A549 (cell line): Measurements from ENCODE around the gene YES1. TPM values are rescaled to one million over a fixed set of nuclear protein-coding genes. Genes with fewer than 3 reads are reported as not detected.

ENCODE experiments used
- ATAC-seq, 2 experiments: fragments of 200-7000 bp in 1 of 2; fragments of >200 bp in 1 of 2; cut with Nextera tagmentation in 1 of 2; cut with Tn5 transposase in 1 of 2; 3 replicates each; pipeline versions ENCODE4 v1.8.0 to v1.9.1; 2018 to 2020; ENCODE audit warnings: mild to moderate bottlenecking in 1 of 2, moderate library complexity in 1 of 2
- CTCF ChIA-PET: fragments of 300-600 bp; sonication (Branson Sonifier 250); formaldehyde crosslinking; extraction: SDS; loops from one replicate; lab custom pipeline; 2021; ENCODE audit warnings: antibody characterized with exemption, inconsistent platforms; lab: Yijun Ruan, JAX
- POLR2A ChIA-PET: fragments of 350-600 bp; formaldehyde crosslinking; extraction: SDS; loops from one replicate; lab custom pipeline; 2021; ENCODE audit warnings: antibody characterized with exemption, inconsistent platforms; lab: Yijun Ruan, JAX
- DNase-seq, 2 experiments: peaks; one replicate each; pipeline versions ENCODE4 v3.0.0 to v3.0.0-alpha.2; 2011 to 2016; ENCODE audit warnings: low read depth in 1 of 2, low spot score in 1 of 2
- FAIRE-seq: peaks from 2 replicates; lab custom pipeline; 2011; peaks lifted over from hg19 to GRCh38; lab: Jason Lieb, UNC
- H3K27ac ChIP-seq, 2 experiments: fragments of >200 bp; sonication (Bioruptor Twin); formaldehyde crosslinking; 3 replicates each; pipeline ENCODE4 v1.5.1; 2016 to 2017
- H3K4me1 ChIP-seq: fragments of >200 bp; sonication (Bioruptor Twin); formaldehyde crosslinking; 3 replicates; pipeline ENCODE4 v1.6.1; 2016
- H3K4me2 ChIP-seq: fragments of >200 bp; sonication (Bioruptor Twin); formaldehyde crosslinking; 3 replicates; pipeline ENCODE4 v1.6.1; 2016
- H3K4me3 ChIP-seq: fragments of >200 bp; sonication (Bioruptor Twin); formaldehyde crosslinking; 3 replicates; pipeline ENCODE4 v1.5.1; 2016
- H3K9me3 ChIP-seq: fragments of >200 bp; sonication (Bioruptor Twin); formaldehyde crosslinking; 3 replicates; pipeline ENCODE4 v1.6.1; 2016
- ATOH8 ChIP-seq: fragments of 250-450 bp; sonication (Bioruptor Pico); IDR thresholded peaks from 2 replicates; pipeline ENCODE4 v1.5.0; 2020; ENCODE audit warnings: low read depth, mild to moderate bottlenecking, moderate library complexity
- BCL3 ChIP-seq: fragments of >200 bp; sonication (Bioruptor Twin); formaldehyde crosslinking; IDR thresholded peaks from 3 replicates; pipeline ENCODE4 v1.6.1; 2016
- CBX8 ChIP-seq: fragments of 200-600 bp; sonication (generic); IDR thresholded peaks from 2 replicates; pipeline ENCODE4 v1.6.1; 2016
- CTCF ChIP-seq: fragments of >200 bp; sonication (Bioruptor Twin); formaldehyde crosslinking; IDR thresholded peaks from 3 replicates; pipeline ENCODE4 v1.5.1; 2016
- E2F6 ChIP-seq: IDR thresholded peaks from 2 replicates; pipeline ENCODE4 v1.6.1; 2012; ENCODE audit warnings: low read depth, borderline replicate concordance
- EHMT2 ChIP-seq: fragments of 200-600 bp; sonication (generic); IDR thresholded peaks from 2 replicates; pipeline ENCODE4 v1.6.1; 2016; ENCODE audit warnings: antibody characterized with exemption, low read depth, mild to moderate bottlenecking, moderate library complexity
- ELK1 ChIP-seq: fragments of 150-350 bp; IDR thresholded peaks from 2 replicates; pipeline ENCODE4 v1.6.1; 2014; ENCODE audit warnings: low read depth, mild to moderate bottlenecking, low read length
- EP300 ChIP-seq, 2 experiments: fragments of >200 bp; sonication (Bioruptor Twin); formaldehyde crosslinking; IDR thresholded peaks; 2 replicates in 1 of 2; 3 replicates in 1 of 2; pipeline ENCODE4 v1.6.1; 2016 to 2017
- FOSB ChIP-seq: fragments of 250-450 bp; sonication (Bioruptor Pico); IDR thresholded peaks from 2 replicates; pipeline ENCODE4 v1.5.0; 2020; ENCODE audit warnings: mild to moderate bottlenecking, moderate library complexity
- FOSL2 ChIP-seq, 2 experiments: fragments of 450-650 bp in 1 of 2; fragments of >200 bp in 1 of 2; sonication (Bioruptor Twin) in 1 of 2; formaldehyde crosslinking; IDR thresholded peaks; 2 replicates each; pipeline versions ENCODE4 v1.5.0 to v1.6.1; 2016 to 2020; ENCODE audit warnings: mild to moderate bottlenecking in 1 of 2, moderate library complexity in 1 of 2
- HDAC2 ChIP-seq: fragments of 200-600 bp; sonication (generic); IDR thresholded peaks from 2 replicates; pipeline ENCODE4 v1.6.1; 2016
- HEYL ChIP-seq: fragments of 250-450 bp; sonication (Bioruptor Pico); IDR thresholded peaks from 2 replicates; pipeline ENCODE4 v1.8.0; 2021; ENCODE audit warnings: mild to moderate bottlenecking, moderate library complexity
- JUNB ChIP-seq: fragments of >200 bp; sonication (Bioruptor Twin); formaldehyde crosslinking; IDR thresholded peaks from 2 replicates; pipeline ENCODE4 v1.6.1; 2016
- KDM1A ChIP-seq: fragments of 200-600 bp; sonication (generic); IDR thresholded peaks from 2 replicates; pipeline ENCODE4 v1.6.1; 2016; ENCODE audit warnings: low read depth, mild to moderate bottlenecking
- MAFK ChIP-seq: fragments of 450-650 bp; IDR thresholded peaks from 2 replicates; pipeline ENCODE4 v1.6.1; 2014; ENCODE audit not compliant: partially characterized antibody
- MYC ChIP-seq: IDR thresholded peaks from 2 replicates; pipeline ENCODE4 v1.6.1; 2012; ENCODE audit warnings: mild to moderate bottlenecking, inconsistent platforms, low read length, improper control_type of control experiment, borderline replicate concordance
- RAD21 ChIP-seq, 2 experiments: fragments of >200 bp in 1 of 2; sonication (Bioruptor Twin) in 1 of 2; formaldehyde crosslinking in 1 of 2; IDR thresholded peaks in 1 of 2; conservative IDR thresholded peaks in 1 of 2; 2 replicates in 1 of 2; 3 replicates in 1 of 2; pipeline ENCODE4 v1.6.1; 2012 to 2018; ENCODE audit warnings: inconsistent platforms in 1 of 2
- RCOR1 ChIP-seq: fragments of 150-350 bp; IDR thresholded peaks from 2 replicates; pipeline ENCODE4 v1.6.1; 2014; ENCODE audit warnings: antibody characterized with exemption, low read length, low read depth
- REST ChIP-seq: fragments of 200-600 bp; sonication (generic); IDR thresholded peaks from 2 replicates; pipeline ENCODE4 v1.6.1; 2016; ENCODE audit warnings: antibody characterized with exemption, mild to moderate bottlenecking, moderate library complexity
- RFX5 ChIP-seq: fragments of 450-650 bp; IDR thresholded peaks from 2 replicates; pipeline ENCODE4 v1.7.1; 2014; ENCODE audit warnings: antibody characterized with exemption, mild to moderate bottlenecking, moderate library complexity
- TFCP2L1 ChIP-seq: fragments of 250-450 bp; sonication (Bioruptor Pico); IDR thresholded peaks from 2 replicates; pipeline ENCODE4 v1.5.0; 2021; ENCODE audit warnings: mild to moderate bottlenecking
- ZC3H11A ChIP-seq: fragments of 450-650 bp; IDR thresholded peaks from 2 replicates; pipeline ENCODE4 v1.6.1; 2014; ENCODE audit warnings: antibody characterized with exemption, mild to moderate bottlenecking
- ZFP36 ChIP-seq: fragments of 450-650 bp; IDR thresholded peaks from 2 replicates; pipeline ENCODE4 v1.6.1; 2014; ENCODE audit warnings: borderline replicate concordance; ENCODE audit not compliant: partially characterized antibody
- ZNF302 ChIP-seq: fragments of 250-450 bp; sonication (Bioruptor Pico); IDR thresholded peaks from 2 replicates; pipeline ENCODE4 v1.9.0; 2021; ENCODE audit warnings: inconsistent platforms, mild to moderate bottlenecking, moderate library complexity
- ZSCAN20 ChIP-seq: fragments of 250-450 bp; sonication (Bioruptor Pico); IDR thresholded peaks from 2 replicates; pipeline ENCODE4 v1.8.0; 2022; ENCODE audit warnings: mild to moderate bottlenecking, moderate library complexity
- WGBS: methylation state at CpG from one replicate; pipeline ENCODE4 v1.1.6; 2017; ENCODE audit errors: missing lambda C conversion rate; 5-methylcytosine and 5-hydroxymethylcytosine counted together
- polyA plus RNA-seq, 4 experiments: library from polyadenylated mRNA; depleted of rRNA in 3 of 4; stranded (reverse); fragments of >200 nt; fragmentation: RNase III in 1 of 4; extraction: RNeasy Plus Mini Kit Qiagen cat#74134 plus additional on column Dnase treatment in 1 of 4; gene quantifications; 2 replicates in 3 of 4; 3 replicates in 1 of 4; pipeline ENCODE4 v1.2.3, GENCODE V29; 2011 to 2017

YES1 gene
- polyA plus RNA-seq, 2 of the 4 experiments (the other 2 are of a cell fraction): 22.6 to 32.1 TPM

- no peak for TF ChIP-seq REST
Observed at GRCh38 chr18:681985-682384, 130.1 kb downstream of the YES1 start (continued).

- no peak for FAIRE-seq
- no peak for ATAC-seq
- no peak for DNase-seq
- no peak overlapping the region for H3K4me3 ChIP-seq
- no peak overlapping the region for H3K4me2 ChIP-seq
- ChIA-PET POLR2A (no interaction called here), CTCF (interaction anchor here (1.1 kb wide), 1 partner anchor 11 kb away, joined by 3 read pairs; no protein-coding TSS in a partner anchor)
- TF ChIP-seq EHMT2: no peak
- no peak for TF ChIP-seq E2F6
- no peak for TF ChIP-seq FOSB
- no peak for TF ChIP-seq MAFK
- TF ChIP-seq ELK1: no peak
- TF ChIP-seq MYC: no peak
- no peak for TF ChIP-seq ATOH8
- TF ChIP-seq RCOR1: no peak
- no peak for TF ChIP-seq RFX5
- TF ChIP-seq HDAC2: no peak
- TF ChIP-seq RAD21 (conservative IDR thresholded peaks at IDR 0.05 in 1 of 2, IDR thresholded peaks at IDR 0.05 in 1 of 2): no peak
- TF ChIP-seq EP300 (IDR thresholded peaks at IDR 0.05): no peak
- TF ChIP-seq JUNB: no peak
- no peak for TF ChIP-seq ZSCAN20 (CRISPR knock-in tag)
- no peak for TF ChIP-seq TFCP2L1 (CRISPR knock-in tag)
- no peak for TF ChIP-seq ZNF302 (CRISPR knock-in tag)
- no peak for TF ChIP-seq CBX8
- no peak overlapping the region for H3K27ac ChIP-seq
- WGBS: 92% methylated on average over 4 of the region's 4 CpGs
- H3K9me3 ChIP-seq: no peaks in the 10 kb centered on the region
- peaks cover 10% of the 10 kb centered on the region; the same call in 1 of the 3 replicates for H3K4me1 ChIP-seq
Observed at GRCh38 chr18:680392-680791, 131.7 kb downstream of the YES1 start.

GRCh38 chr18:679516-679915, 132.5 kb downstream of the YES1 start:
- H3K4me2 ChIP-seq: no peak overlapping the region
- no peak for ATAC-seq
- H3K9me3 ChIP-seq: no peaks in the 10 kb centered on the region
- no peak for DNase-seq
- TF ChIP-seq RFX5: no peak
- no peak for TF ChIP-seq JUNB
- TF ChIP-seq EHMT2: no peak
- no peak for TF ChIP-seq ZC3H11A
- TF ChIP-seq MAFK: no peak
- TF ChIP-seq CTCF: no peak
- no peak for TF ChIP-seq HEYL (CRISPR knock-in tag)
- TF ChIP-seq BCL3: no peak
- TF ChIP-seq KDM1A: no peak
- TF ChIP-seq FOSL2 (IDR thresholded peaks at IDR 0.05): no peak
- no peak for TF ChIP-seq FOSL2 (CRISPR knock-in tag; IDR thresholded peaks at IDR 0.05)
- TF ChIP-seq RAD21 (conservative IDR thresholded peaks at IDR 0.05 in 1 of 2, IDR thresholded peaks at IDR 0.05 in 1 of 2): no peak
- TF ChIP-seq ZFP36: no peak
- TF ChIP-seq EP300 (IDR thresholded peaks at IDR 0.05): no peak
- H3K4me3 ChIP-seq: no peak overlapping the region
- WGBS: 98% methylated on average over 4 of the region's 4 CpGs
- no peak for FAIRE-seq
- CTCF ChIA-PET: no interaction called here
- no peak overlapping the region for H3K27ac ChIP-seq
- POLR2A ChIA-PET: no interaction called here
- H3K4me1 ChIP-seq: peaks cover 10% of the 10 kb centered on the region; the same call in 1 of the 3 replicates
